ENCODE results near the gene HS3ST3B1.

HS3ST3B1 gene

GRCh38 chr17:14318918-14319205 lies 18.0 kb downstream of the HS3ST3B1 start:
- Histone ChIP-seq H3K4me1 (ENCODE audit: control insufficient read depth in 5 of 5, insufficient read depth in 5 of 5, low read length in 5 of 5) (no peaks in the 10 kb centered on the region), H3K9ac (ENCODE audit: low read length in 5 of 5) (no peak overlapping the region), H3K4me3 (ENCODE audit: low read depth in 1 of 5, low read length in 5 of 5) (no peak overlapping the region), H3K36me3 (ENCODE audit: control insufficient read depth in 5 of 5, insufficient read depth in 5 of 5, low read length in 5 of 5) (no peaks in the 10 kb centered on the region), H3K9me3 (ENCODE audit: control insufficient read depth in 5 of 5, low read length in 5 of 5) (no peaks in the 10 kb centered on the region), H3K27me3 (ENCODE audit: control insufficient read depth in 5 of 5, insufficient read depth in 4 of 5, low read length in 5 of 5) (peaks cover 0 to 4% (median 0%) of the 10 kb centered on the region in 5 donors), H3K27ac (ENCODE audit: low read depth, low read length) (no peak overlapping the region)

GRCh38 chr17:14320098-14320497 lies 19.2 kb downstream of the HS3ST3B1 start:
- Histone ChIP-seq H3K36me3 (ENCODE audit: control insufficient read depth in 5 of 5, insufficient read depth in 5 of 5, low read length in 5 of 5) (no peaks in the 10 kb centered on the region), H3K27ac (ENCODE audit: low read depth, low read length) (no peak overlapping the region), H3K27me3 (ENCODE audit: control insufficient read depth in 5 of 5, insufficient read depth in 4 of 5, low read length in 5 of 5) (peaks cover 0 to 4% (median 0%) of the 10 kb centered on the region in 5 donors), H3K4me3 (ENCODE audit: low read depth in 1 of 5, low read length in 5 of 5) (no peak overlapping the region), H3K4me1 (ENCODE audit: control insufficient read depth in 5 of 5, insufficient read depth in 5 of 5, low read length in 5 of 5) (no peaks in the 10 kb centered on the region), H3K9ac (ENCODE audit: low read length in 5 of 5) (no peak overlapping the region), H3K9me3 (ENCODE audit: control insufficient read depth in 5 of 5, low read length in 5 of 5) (no peaks in the 10 kb centered on the region)

- Histone ChIP-seq H3K4me3 (ENCODE audit: low read depth in 1 of 5, low read length in 5 of 5) (no peak overlapping the region), H3K27me3 (ENCODE audit: control insufficient read depth in 5 of 5, insufficient read depth in 4 of 5, low read length in 5 of 5) (peaks cover 0 to 4% (median 0%) of the 10 kb centered on the region in 5 donors), H3K4me1 (ENCODE audit: control insufficient read depth in 5 of 5, insufficient read depth in 5 of 5, low read length in 5 of 5) (peaks cover 0 to 2% (median 0%) of the 10 kb centered on the region in 5 donors), H3K9ac (ENCODE audit: low read length in 5 of 5) (no peak overlapping the region), H3K27ac (ENCODE audit: low read depth, low read length) (no peak overlapping the region), H3K9me3 (ENCODE audit: control insufficient read depth in 5 of 5, low read length in 5 of 5) (no peaks in the 10 kb centered on the region), H3K36me3 (ENCODE audit: control insufficient read depth in 5 of 5, insufficient read depth in 5 of 5, low read length in 5 of 5) (no peaks in the 10 kb centered on the region)
Measured at GRCh38 chr17:14320734-14321475, 20.0 kb downstream of the HS3ST3B1 start.

GRCh38 chr17:14321476-14321949 lies 20.6 kb downstream of the HS3ST3B1 start:
- Histone ChIP-seq H3K4me1 (ENCODE audit: control insufficient read depth in 5 of 5, insufficient read depth in 5 of 5, low read length in 5 of 5) (peaks cover 0 to 2% (median 0%) of the 10 kb centered on the region in 5 donors), H3K27me3 (ENCODE audit: control insufficient read depth in 5 of 5, insufficient read depth in 4 of 5, low read length in 5 of 5) (peaks cover 0 to 4% (median 0%) of the 10 kb centered on the region in 5 donors), H3K9ac (ENCODE audit: low read length in 5 of 5) (no peak overlapping the region), H3K4me3 (ENCODE audit: low read depth in 1 of 5, low read length in 5 of 5) (no peak overlapping the region), H3K36me3 (ENCODE audit: control insufficient read depth in 5 of 5, insufficient read depth in 5 of 5, low read length in 5 of 5) (no peaks in the 10 kb centered on the region), H3K27ac (ENCODE audit: low read depth, low read length) (no peak overlapping the region), H3K9me3 (ENCODE audit: control insufficient read depth in 5 of 5, low read length in 5 of 5) (no peaks in the 10 kb centered on the region)

GRCh38 chr17:14321980-14322776 lies 21.3 kb downstream of the HS3ST3B1 start:
- H3K4me1 ChIP-seq (ENCODE audit: control insufficient read depth in 5 of 5, insufficient read depth in 5 of 5, low read length in 5 of 5): peaks cover 0 to 2% (median 0%) of the 10 kb centered on the region in 5 donors
- H3K36me3 ChIP-seq (ENCODE audit: control insufficient read depth in 5 of 5, insufficient read depth in 5 of 5, low read length in 5 of 5): no peaks in the 10 kb centered on the region
- no peak overlapping the region for H3K4me3 ChIP-seq (ENCODE audit: low read depth in 1 of 5, low read length in 5 of 5)
- no peak overlapping the region for H3K9ac ChIP-seq (ENCODE audit: low read length in 5 of 5)
- no peaks in the 10 kb centered on the region for H3K9me3 ChIP-seq (ENCODE audit: control insufficient read depth in 5 of 5, low read length in 5 of 5)
- no peak overlapping the region for H3K27ac ChIP-seq (ENCODE audit: low read depth, low read length)
- peaks cover 0 to 4% (median 0%) of the 10 kb centered on the region in 5 donors for H3K27me3 ChIP-seq (ENCODE audit: control insufficient read depth in 5 of 5, insufficient read depth in 4 of 5, low read length in 5 of 5)

GRCh38 chr17:14323522-14323981 lies 22.7 kb downstream of the HS3ST3B1 start:
- H3K27ac ChIP-seq (ENCODE audit: low read depth, low read length): no peak overlapping the region
- no peak overlapping the region for H3K9ac ChIP-seq (ENCODE audit: low read length in 5 of 5)
- peaks cover 0 to 3% (median 0%) of the 10 kb centered on the region in 5 donors for H3K27me3 ChIP-seq (ENCODE audit: control insufficient read depth in 5 of 5, insufficient read depth in 4 of 5, low read length in 5 of 5)
- H3K4me3 ChIP-seq (ENCODE audit: low read depth in 1 of 5, low read length in 5 of 5): no peak overlapping the region
- H3K9me3 ChIP-seq (ENCODE audit: control insufficient read depth in 5 of 5, low read length in 5 of 5): no peaks in the 10 kb centered on the region
- no peaks in the 10 kb centered on the region for H3K36me3 ChIP-seq (ENCODE audit: control insufficient read depth in 5 of 5, insufficient read depth in 5 of 5, low read length in 5 of 5)
- peaks cover 0 to 2% (median 0%) of the 10 kb centered on the region in 5 donors for H3K4me1 ChIP-seq (ENCODE audit: control insufficient read depth in 5 of 5, insufficient read depth in 5 of 5, low read length in 5 of 5)

- Histone ChIP-seq H3K36me3 (ENCODE audit: control insufficient read depth in 5 of 5, insufficient read depth in 5 of 5, low read length in 5 of 5) (no peaks in the 10 kb centered on the region), H3K9me3 (ENCODE audit: control insufficient read depth in 5 of 5, low read length in 5 of 5) (no peaks in the 10 kb centered on the region), H3K27ac (ENCODE audit: low read depth, low read length) (no peak overlapping the region), H3K27me3 (ENCODE audit: control insufficient read depth in 5 of 5, insufficient read depth in 4 of 5, low read length in 5 of 5) (no peaks in the 10 kb centered on the region), H3K9ac (ENCODE audit: low read length in 5 of 5) (no peak overlapping the region), H3K4me1 (ENCODE audit: control insufficient read depth in 5 of 5, insufficient read depth in 5 of 5, low read length in 5 of 5) (peaks cover 0 to 6% (median 2%) of the 10 kb centered on the region in 5 donors), H3K4me3 (ENCODE audit: low read depth in 1 of 5, low read length in 5 of 5) (no peak overlapping the region)
Measured at GRCh38 chr17:14325618-14326167, 24.8 kb downstream of the HS3ST3B1 start.

- H3K27me3 ChIP-seq (ENCODE audit: control insufficient read depth in 5 of 5, insufficient read depth in 4 of 5, low read length in 5 of 5): no peaks in the 10 kb centered on the region
- no peak overlapping the region for H3K9ac ChIP-seq (ENCODE audit: low read length in 5 of 5)
- no peaks in the 10 kb centered on the region for H3K9me3 ChIP-seq (ENCODE audit: control insufficient read depth in 5 of 5, low read length in 5 of 5)
- no peak overlapping the region for H3K4me3 ChIP-seq (ENCODE audit: low read depth in 1 of 5, low read length in 5 of 5)
- H3K27ac ChIP-seq (ENCODE audit: low read depth, low read length): no peak overlapping the region
- H3K36me3 ChIP-seq (ENCODE audit: control insufficient read depth in 5 of 5, insufficient read depth in 5 of 5, low read length in 5 of 5): no peaks in the 10 kb centered on the region
- peaks cover 0 to 14% (median 11%) of the 10 kb centered on the region in 5 donors for H3K4me1 ChIP-seq (ENCODE audit: control insufficient read depth in 5 of 5, insufficient read depth in 5 of 5, low read length in 5 of 5)
Measured at GRCh38 chr17:14329900-14330491, 29.1 kb downstream of the HS3ST3B1 start.

GRCh38 chr17:14330492-14330962 lies 29.6 kb downstream of the HS3ST3B1 start:
- no peaks in the 10 kb centered on the region for H3K9me3 ChIP-seq (ENCODE audit: control insufficient read depth in 5 of 5, low read length in 5 of 5)
- no peaks in the 10 kb centered on the region for H3K27me3 ChIP-seq (ENCODE audit: control insufficient read depth in 5 of 5, insufficient read depth in 4 of 5, low read length in 5 of 5)
- H3K27ac ChIP-seq (ENCODE audit: low read depth, low read length): no peak overlapping the region
- H3K4me3 ChIP-seq (ENCODE audit: low read depth in 1 of 5, low read length in 5 of 5): no peak overlapping the region
- H3K36me3 ChIP-seq (ENCODE audit: control insufficient read depth in 5 of 5, insufficient read depth in 5 of 5, low read length in 5 of 5): no peaks in the 10 kb centered on the region
- H3K9ac ChIP-seq (ENCODE audit: low read length in 5 of 5): no peak overlapping the region
- H3K4me1 ChIP-seq (ENCODE audit: control insufficient read depth in 5 of 5, insufficient read depth in 5 of 5, low read length in 5 of 5): peaks cover 0 to 19% (median 11%) of the 10 kb centered on the region in 5 donors
